NCI-H345 treated with DMSO at 0.1 percent for 48 hours (cell line): ENCODE data around the gene TRMT10A.
"Not testable (repeated sequence)": the region's sequence is repeated elsewhere in the genome, so short reads cannot be mapped to it uniquely, and the experiment has no call there.

Experiments
- DNase-seq: peaks from one replicate; lab custom pipeline; 2025; ENCODE audit not compliant: unreplicated experiment; lab: John Stamatoyannopoulos, UW

The TRMT10A gene

DNA sequence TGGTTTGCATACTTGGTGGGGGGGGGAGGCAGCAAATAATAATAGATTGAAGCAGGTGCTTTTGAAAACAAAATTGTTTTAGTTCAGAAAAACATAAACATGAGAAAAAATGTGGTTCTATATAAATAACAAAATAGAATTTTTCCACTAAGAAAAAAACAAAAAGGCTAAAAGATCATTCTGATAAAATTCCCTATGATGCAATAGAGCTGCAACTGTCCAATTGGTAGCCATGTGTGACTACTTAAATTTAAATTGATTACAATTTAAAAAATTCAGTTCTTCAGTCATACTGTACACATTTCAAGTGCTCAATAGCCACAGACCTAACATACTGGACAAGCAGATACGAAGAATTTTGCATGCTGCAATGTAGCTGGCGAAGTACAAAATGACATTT is 11.0 kb downstream of the TRMT10A start:
- DNase-seq = no peak

DNA sequence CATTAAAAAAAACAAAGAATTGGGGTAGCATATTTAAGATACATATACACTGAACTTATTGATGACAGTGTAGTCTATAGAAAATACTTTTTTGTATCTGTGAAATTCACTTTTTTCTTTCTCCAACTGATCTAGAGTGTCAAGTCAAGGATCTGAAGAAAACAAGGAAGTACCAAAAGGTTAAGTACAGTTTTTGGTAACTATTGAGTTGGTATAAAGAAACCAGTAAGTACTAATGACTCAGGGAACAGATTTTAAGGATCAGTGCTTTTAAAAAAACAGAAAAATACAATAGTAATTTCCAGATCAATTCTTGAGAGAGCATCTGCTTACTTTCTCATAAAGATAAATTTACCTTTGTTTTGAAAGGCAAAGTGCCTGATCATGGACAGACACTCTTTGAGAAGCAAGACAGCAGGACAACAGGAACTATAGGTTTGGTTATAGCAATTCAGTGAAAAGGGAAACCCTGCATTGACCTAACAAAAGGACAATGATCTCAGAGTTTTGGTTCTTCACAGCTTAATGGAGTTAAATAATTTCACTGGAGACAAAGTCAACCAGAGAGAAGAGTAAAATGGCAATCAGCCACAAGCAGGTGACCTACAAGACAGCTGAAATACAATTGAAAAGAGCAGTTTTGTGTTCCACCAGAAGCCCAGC is 23.4 kb downstream of the TRMT10A start:
- no peak for DNase-seq

DNA sequence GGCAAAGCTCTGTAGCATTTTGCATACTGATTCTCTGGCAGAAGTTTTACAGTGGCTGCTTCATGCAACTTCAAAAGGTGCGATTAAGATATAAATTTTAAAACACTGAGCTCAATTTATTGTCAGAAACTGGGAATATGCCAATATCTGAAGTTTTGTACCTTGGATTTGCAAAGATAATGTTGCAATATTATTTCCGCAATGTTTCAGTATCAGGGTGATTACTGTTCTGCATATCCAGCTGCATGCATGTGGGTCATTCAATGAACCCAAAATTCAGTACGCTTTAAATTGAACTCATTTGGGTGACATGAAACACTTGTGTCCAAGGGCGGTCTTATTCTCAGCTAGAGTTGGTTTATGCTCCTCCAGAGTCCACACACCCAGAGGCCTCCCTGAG is 26.2 kb downstream of the TRMT10A start:
- DNase-seq = no peak

DNA sequence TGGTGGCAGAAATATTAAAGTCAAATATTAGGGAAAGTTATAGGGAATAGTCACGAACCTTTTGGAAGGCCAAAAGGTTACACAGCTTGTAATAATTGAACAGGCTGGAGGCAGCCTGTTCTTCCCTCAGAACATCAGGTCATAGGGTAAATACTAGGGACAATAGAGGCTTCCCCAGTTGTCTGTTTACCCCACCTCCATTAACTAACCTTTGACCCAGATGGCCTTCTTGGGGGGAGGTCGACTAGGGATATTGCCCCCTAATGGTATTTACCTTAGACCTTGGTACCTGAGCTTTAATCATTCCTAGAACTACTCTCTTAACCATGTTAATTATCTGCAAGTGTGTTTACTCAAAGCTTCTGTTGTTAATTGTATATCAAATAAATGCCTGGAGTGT is 27.0 kb downstream of the TRMT10A start:
- DNase-seq = no peak

DNA sequence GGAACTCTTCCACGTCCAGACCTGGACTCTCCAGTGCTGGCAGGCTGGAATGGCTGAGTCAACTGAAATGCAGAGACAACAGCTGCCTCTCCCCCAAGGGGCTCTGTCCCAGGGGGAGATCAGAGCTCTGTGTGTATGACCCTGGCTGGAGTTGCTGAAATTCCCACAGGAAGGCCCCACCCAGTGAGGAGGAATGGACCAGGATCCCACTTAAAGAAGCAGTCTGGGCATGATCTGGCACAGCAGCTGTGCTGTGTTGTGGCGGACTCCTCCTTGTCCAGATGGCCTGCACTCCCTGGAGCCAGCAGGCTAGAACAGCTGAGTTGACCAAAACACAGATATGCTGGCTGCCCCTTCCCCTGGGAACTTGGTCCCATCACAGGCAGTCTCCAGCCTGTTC is 27.6 kb downstream of the TRMT10A start:
- DNase-seq = no peak

DNA sequence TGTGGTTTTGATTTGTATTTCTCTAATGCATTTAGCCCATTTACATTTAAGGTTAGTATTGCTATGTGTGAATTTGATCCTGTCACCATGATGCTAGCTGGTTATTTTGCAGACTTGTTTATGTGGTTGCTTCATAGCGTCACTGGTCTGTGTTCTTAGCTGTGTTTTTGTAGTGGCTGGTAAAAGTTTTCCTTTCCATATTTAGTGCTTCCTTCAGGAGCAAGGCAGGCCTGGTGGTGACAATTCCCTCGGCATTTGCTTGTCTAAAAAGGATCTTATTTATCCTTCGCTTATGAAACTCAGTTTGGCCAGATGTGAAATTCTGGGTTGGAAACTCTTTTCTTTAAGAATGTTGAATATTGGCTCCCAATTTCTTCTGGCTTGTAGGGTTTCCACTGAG is 29.1 kb downstream of the TRMT10A start:
- DNase-seq = not testable (repeated sequence)

DNA sequence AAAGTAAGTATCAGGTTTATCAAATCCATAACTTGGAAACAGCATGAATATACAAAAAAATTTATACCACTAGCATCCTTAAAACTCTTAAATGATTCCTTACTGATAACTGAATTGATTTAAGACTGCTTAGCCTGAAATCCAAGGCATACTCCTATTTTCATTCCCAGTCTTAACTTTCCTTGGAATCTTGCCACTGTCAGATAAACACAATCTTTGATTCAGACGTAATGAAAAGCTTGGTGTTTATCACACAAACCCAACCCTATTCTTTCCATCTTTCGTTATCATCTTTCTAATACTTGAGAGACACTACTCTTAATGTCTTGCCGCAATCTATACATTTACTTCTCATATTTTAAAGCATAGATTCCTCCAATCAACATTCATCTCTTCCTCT is 33.9 kb downstream of the TRMT10A start:
- no peak for DNase-seq

- no peak for DNase-seq
These were observed 34.6 kb downstream of the TRMT10A start for GRCh38 chr4:99529228-99529627.

DNA sequence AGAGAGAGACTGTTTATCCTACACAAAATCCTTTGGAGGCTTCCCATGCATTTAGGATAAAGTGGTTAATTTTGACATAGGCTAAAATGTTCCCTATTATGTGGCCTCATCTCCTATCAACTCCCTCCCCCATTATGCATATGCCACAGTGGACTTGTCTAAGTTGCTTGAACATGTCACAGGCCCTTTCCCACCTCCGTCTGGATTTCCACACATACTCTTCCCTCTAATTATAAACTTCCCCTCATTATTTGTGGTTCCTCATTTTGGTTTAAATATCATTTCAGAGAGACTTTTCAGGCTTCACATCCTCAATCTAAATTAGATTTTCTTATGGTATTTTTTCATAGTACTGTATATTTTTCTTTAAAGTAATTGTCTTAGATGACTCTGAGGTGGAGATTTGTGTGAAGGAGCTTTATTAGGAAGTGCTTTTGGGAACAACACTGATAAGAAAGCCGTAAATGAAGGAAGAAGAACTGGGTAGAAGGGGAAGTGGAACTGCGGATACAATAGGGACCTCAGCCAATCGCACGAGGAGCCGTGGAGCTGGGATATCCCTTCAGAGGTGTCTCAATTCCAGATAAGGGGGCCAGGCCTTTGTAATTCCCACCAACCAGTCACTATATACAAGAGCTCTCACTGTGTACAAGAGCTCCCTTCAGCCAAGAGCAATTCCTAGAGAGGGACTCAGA is 45.1 kb downstream of the TRMT10A start:
- DNase-seq = no peak

- no peak for DNase-seq
These were observed 53.1 kb downstream of the TRMT10A start, which contains the start of gene C4orf17 for GRCh38 chr4:99510721-99511120. Gene C4orf17, plus strand, starts transcription at chr4:99511021. Its CDS starts 2,061 bp downstream, at chr4:99513082.

DNA sequence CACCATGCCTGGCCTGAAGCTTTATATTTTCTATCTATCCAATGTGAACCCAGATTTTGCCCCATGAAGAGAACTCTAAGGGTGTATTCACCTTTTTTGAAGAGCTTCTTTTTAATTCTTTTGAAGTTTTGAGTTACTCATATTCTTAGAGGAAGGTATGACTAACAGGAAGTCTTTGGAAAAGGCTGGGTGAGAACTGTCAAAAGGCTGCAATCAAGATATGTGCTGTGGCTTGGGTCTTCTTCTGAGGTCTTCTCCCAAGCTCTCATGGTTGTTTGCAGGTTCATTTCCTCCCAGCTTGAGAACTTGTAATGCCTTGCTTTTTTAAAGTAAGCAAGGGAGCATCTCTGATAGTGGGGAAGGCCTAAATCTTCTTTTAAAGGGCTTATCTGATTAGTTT is 56.1 kb downstream of the TRMT10A start:
- DNase-seq = no peak

DNA sequence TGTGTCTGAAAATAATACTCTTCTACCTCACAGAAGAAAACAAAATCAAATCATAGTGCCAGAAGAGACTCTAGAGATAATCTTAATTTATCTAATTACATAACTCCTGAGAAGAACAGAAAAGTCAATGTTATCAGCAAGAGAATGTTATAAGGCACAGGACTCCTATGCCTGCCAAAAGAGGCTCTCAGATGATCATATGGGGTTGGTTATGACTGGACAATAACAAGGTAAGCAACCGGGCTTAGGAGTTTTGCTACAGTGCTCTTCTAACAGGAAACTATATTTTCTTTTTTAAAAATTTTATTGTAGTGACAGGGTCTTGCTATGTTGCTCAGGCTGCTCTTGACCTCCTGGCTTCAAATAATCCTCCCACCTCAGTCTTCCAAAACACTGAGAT is 56.5 kb downstream of the TRMT10A start:
- DNase-seq = no peak

DNA sequence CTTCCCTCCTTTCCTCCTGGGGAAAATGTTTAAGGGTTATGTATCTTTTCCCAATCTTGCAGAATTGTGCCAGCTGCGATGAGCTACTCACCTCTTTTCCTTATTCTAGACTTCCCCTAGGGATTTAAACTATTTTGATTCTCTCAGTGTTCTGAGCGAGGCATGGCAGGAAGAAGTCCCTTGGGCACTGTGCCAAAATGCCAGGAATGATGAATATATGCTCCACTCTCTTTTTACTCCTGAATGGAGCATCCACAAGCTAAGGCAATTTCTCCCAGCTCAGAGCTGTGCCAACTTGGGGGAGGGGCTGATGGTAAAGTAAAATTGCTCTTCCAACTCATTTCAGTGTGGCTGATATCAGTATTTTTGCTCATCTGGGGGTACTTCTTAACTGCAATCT is 57.1 kb downstream of the TRMT10A start:
- peak; percentile 5 for DNase-seq

- no peak for DNase-seq
These were observed 58.9 kb downstream of the TRMT10A start for GRCh38 chr4:99504804-99505502.
